K562 (cell line): ENCODE data around the gene SLC35B4. TPM values are rescaled to one million over a fixed set of nuclear protein-coding genes. Genes with fewer than 3 reads are reported as not detected.

ENCODE experiments used
- ATAC-seq: fragments of 200-7000 bp; cut with Tn5 transposase; 3 replicates; pipeline ENCODE4 v1.9.1; 2020; ENCODE audit warnings: moderate library complexity
- BruUV-seq: library from RNA; stranded (reverse); fragments of 400-500 nt; replicated peaks from 2 replicates; lab custom pipeline; 2021; lab: Mats Ljungman, UMichigan
- CTCF ChIA-PET: fragments of 300-600 bp; formaldehyde crosslinking; extraction: SDS; loops from one replicate; lab custom pipeline; 2021; ENCODE audit warnings: low intra/inter-chr PET ratio; lab: Yijun Ruan, JAX
- POLR2A ChIA-PET: fragments of 300-600, 350-650 bp; sonication (Branson Sonifier 250); formaldehyde crosslinking; extraction: SDS; loops from one replicate; lab custom pipeline; 2021; ENCODE audit warnings: antibody characterized with exemption, inconsistent platforms; lab: Yijun Ruan, JAX
- DNase-seq, 4 experiments: peaks; one replicate each; pipeline versions ENCODE4 v3.0.0 to v3.0.0-alpha.2; 2011 to 2018; ENCODE audit warnings: low spot score in 3 of 4, mixed read lengths in 3 of 4; ENCODE audit errors: extremely low read depth in 1 of 4
- FAIRE-seq: peaks from 2 replicates; lab custom pipeline; 2011; peaks lifted over from hg19 to GRCh38; lab: Jason Lieb, UNC
- H2AFZ ChIP-seq: 2 replicates; pipeline ENCODE4 v1.6.0; 2011; ENCODE audit warnings: low read depth, low read length, control low read depth, inconsistent platforms
- H3K27ac ChIP-seq: fragments of 200-600 bp; 3 replicates; pipeline ENCODE4 v1.8.0; 2011; ENCODE audit warnings: low read depth, mild to moderate bottlenecking, control low read depth, inconsistent platforms, low read length, moderate library complexity, mixed read lengths; ENCODE audit errors: extremely low read depth
- H3K27me3 ChIP-seq, 2 experiments: fragments of 300-600 bp in 1 of 2; 2 replicates in 1 of 2; 3 replicates in 1 of 2; pipeline versions ENCODE4 v1.6.0 to v1.8.0; 2011; ENCODE audit warnings: inconsistent platforms in 2 of 2, low read length in 2 of 2, mild to moderate bottlenecking in 1 of 2, mixed read lengths in 1 of 2, moderate library complexity in 1 of 2; ENCODE audit not compliant: control insufficient read depth in 2 of 2, insufficient read depth in 2 of 2
- H3K36me3 ChIP-seq: fragments of 300-600 bp; 3 replicates; pipeline ENCODE4 v1.8.0; 2011; ENCODE audit warnings: mild to moderate bottlenecking, low read length, inconsistent platforms; ENCODE audit not compliant: control insufficient read depth, insufficient read depth
- H3K4me1 ChIP-seq, 2 experiments: fragments of 200-600 bp in 1 of 2; replicated peaks in 1 of 2; 2 replicates in 1 of 2; 3 replicates in 1 of 2; pipeline versions ENCODE4 v1.5.1 to v1.8.0; 2011; ENCODE audit warnings: inconsistent platforms in 2 of 2, low read length in 2 of 2, mild to moderate bottlenecking in 1 of 2, mixed read lengths in 1 of 2, moderate library complexity in 1 of 2; ENCODE audit not compliant: control insufficient read depth in 2 of 2, insufficient read depth in 2 of 2
- H3K4me2 ChIP-seq: 2 replicates; pipeline ENCODE4 v1.6.1; 2011; ENCODE audit warnings: low read length, control low read depth, inconsistent platforms, mixed read lengths; ENCODE audit not compliant: insufficient read depth
- H3K4me3 ChIP-seq: fragments of 200-600 bp; sonication (generic), shearing (Covaris generic); 2 replicates; pipeline ENCODE4 v1.5.1; 2016; ENCODE audit warnings: control low read depth, inconsistent platforms
- H3K79me2 ChIP-seq: fragments of 200-600 bp; 3 replicates; pipeline ENCODE4 v1.8.0; 2011; ENCODE audit warnings: low read length, inconsistent platforms; ENCODE audit not compliant: control insufficient read depth, insufficient read depth
- H3K9ac ChIP-seq, 2 experiments: 2 replicates each; pipeline versions ENCODE4 v1.6.0 to v1.6.1; 2011; ENCODE audit warnings: low read depth in 2 of 2, low read length in 2 of 2, control low read depth in 1 of 2, inconsistent platforms in 1 of 2, mild to moderate bottlenecking in 1 of 2, mixed read lengths in 1 of 2; ENCODE audit not compliant: insufficient read depth in 1 of 2
- H3K9me1 ChIP-seq: one replicate; pipeline ENCODE4 v1.6.0; 2011; ENCODE audit warnings: inconsistent platforms, mild to moderate bottlenecking, low read length, moderate library complexity; ENCODE audit not compliant: control insufficient read depth, insufficient read depth
- H3K9me3 ChIP-seq: replicated peaks from 2 replicates; pipeline ENCODE4 v1.5.1; 2011; ENCODE audit warnings: low read depth, low read length, inconsistent platforms; ENCODE audit not compliant: control insufficient read depth, insufficient read depth
- H4K20me1 ChIP-seq: replicated peaks from 2 replicates; pipeline ENCODE4 v1.6.1; 2011; ENCODE audit warnings: low read length, inconsistent platforms, mixed read lengths; ENCODE audit not compliant: control insufficient read depth, insufficient read depth
- CEBPG ChIP-seq, 3 experiments: fragments of 200-800 bp in 1 of 3; sonication (Bioruptor generic) in 1 of 3; sonication (generic) in 1 of 3; formaldehyde crosslinking in 1 of 3; IDR thresholded peaks in 2 of 3; conservative IDR thresholded peaks in 1 of 3; 2 replicates each; pipeline versions ENCODE4 v1.6.1 to v1.8.0; 2016 to 2022; ENCODE audit warnings: missing compliant biosample characterization in 2 of 3, missing genetic modification characterization in 2 of 3, mild to moderate bottlenecking in 1 of 3, missing genetic modification reagents in 1 of 3
- PRDM10 ChIP-seq: fragments of 450-650 bp; IDR thresholded peaks from 2 replicates; pipeline ENCODE4 v1.6.1; 2018; ENCODE audit not compliant: partially characterized antibody
- WGBS: fragments of 100-300 bp; shearing (Covaris generic); methylation state at CpG from one replicate; pipeline ENCODE4 v1.1.6; 2016; ENCODE audit warnings: low coverage, mixed read lengths; ENCODE audit not compliant: insufficient coverage; ENCODE audit errors: missing lambda C conversion rate; 5-methylcytosine and 5-hydroxymethylcytosine counted together
- in situ Hi-C: fragments of 300-500 bp; cut with MboI; formaldehyde crosslinking; loops from 4 replicates; pipeline ENCODE4 v1.15.0; 2018; ENCODE audit warnings: inconsistent platforms, mixed read lengths
- intact Hi-C: fragments of 100-400 bp; cut with micrococcal nuclease; formaldehyde crosslinking; loops from 2 replicates; pipeline ENCODE4 v1.14.2; 2022
- polyA plus RNA-seq, 8 experiments: library from polyadenylated mRNA; depleted of rRNA in 4 of 8; stranded (reverse) in 5 of 8; unstranded in 3 of 8; fragments of >200 nt; fragmentation: Nextera tagmentation in 2 of 8; fragmentation: Illumina TruSeq in 1 of 8; extraction: Ambion mirVana in 2 of 8; extraction: Trizol in 1 of 8; gene quantifications; 2 replicates each; pipeline versions ENCODE4 v1.2.1 to v1.2.3, GENCODE V29; 2011 to 2014; ENCODE audit warnings: inconsistent platforms in 1 of 8, missing spikeins in 1 of 8
- total RNA-seq, 7 experiments: library from RNA; depleted of rRNA in 6 of 7; stranded (reverse); fragments of >200 nt in 6 of 7; fragmentation: Illumina TruSeq in 2 of 7; extraction: Trizol in 2 of 7; gene quantifications; 2 replicates each; pipeline versions ENCODE4 v1.2.1 to v1.2.3, GENCODE V29; 2011 to 2021; ENCODE audit warnings: low replicate concordance in 1 of 7

The SLC35B4 gene
- total and polyA plus RNA-seq, 9 of the 15 experiments (the other 6 are each of a cell fraction or from before 2014, with no cell fraction given) = 6.1 to 34.9 (median 17.6) TPM

GRCh38 chr7:134334408-134334807, 17.7 kb upstream of the SLC35B4 start:
- H3K27ac ChIP-seq = no peak overlapping the region
- no peak for DNase-seq
- H3K4me3 ChIP-seq = no peak overlapping the region
- no peaks in the 10 kb centered on the region for H3K79me2 ChIP-seq
- H3K9me1 ChIP-seq = no peaks in the 10 kb centered on the region
- H3K27me3 ChIP-seq = peaks cover 21 to 50% of the 10 kb centered on the region in 2 experiments
- H3K9ac ChIP-seq = no peak overlapping the region
- no peaks in the 10 kb centered on the region for H3K4me1 ChIP-seq
- TF ChIP-seq CEBPG (CRISPR knock-in tag; IDR thresholded peaks at IDR 0.05) (no peak), CEBPG (tag; conservative IDR thresholded peaks at IDR 0.05 in 1 of 2, IDR thresholded peaks at IDR 0.05 in 1 of 2) (no peak), PRDM10 (no peak)
- no peaks in the 10 kb centered on the region for H3K36me3 ChIP-seq
- in situ Hi-C loops = no loop called here
- no peak for ATAC-seq
- H2AFZ ChIP-seq = no peak overlapping the region
- ChIA-PET POLR2A (interaction anchor here (0.7 kb wide), 1 partner anchor 12 kb away, joined by 3 read pairs; no protein-coding TSS in a partner anchor), CTCF (no interaction called here)
- H3K9me3 ChIP-seq = peaks cover 3% of the 10 kb centered on the region
- H4K20me1 ChIP-seq = no peaks in the 10 kb centered on the region
- H3K4me2 ChIP-seq = no peak overlapping the region
- intact Hi-C loops = no loop called here
- no TSS peak for BruUV-seq
- no peak for FAIRE-seq
- 1% methylated on average over 4 of the region's 4 CpGs for WGBS
